Rectal smooth muscle tissue (tissue), 1 donor: ENCODE measurements around the gene PBX2.
A peak's percentile ranks its signal among the peaks of the same experiment; 100 is the strongest.
"Not testable (repeated sequence)": the region's sequence is repeated elsewhere in the genome, so short reads cannot be mapped to it uniquely, and the experiment has no call there.

Source experiments
- H3K27ac ChIP-seq: one replicate; pipeline ENCODE4 v1.7.0; 2013; ENCODE audit warnings: low read depth, low read length, inconsistent platforms
- H3K27me3 ChIP-seq: one replicate; pipeline ENCODE4 v1.7.0; 2013; ENCODE audit warnings: low read length; ENCODE audit not compliant: control insufficient read depth, insufficient read depth
- H3K36me3 ChIP-seq: one replicate; pipeline ENCODE4 v1.7.0; 2013; ENCODE audit warnings: low read length; ENCODE audit not compliant: control insufficient read depth, insufficient read depth
- H3K4me1 ChIP-seq: one replicate; pipeline ENCODE4 v1.7.0; 2013; ENCODE audit warnings: low read length; ENCODE audit not compliant: control insufficient read depth, insufficient read depth
- H3K4me3 ChIP-seq: one replicate; pipeline ENCODE4 v1.7.0; 2013; ENCODE audit warnings: low read length
- H3K9ac ChIP-seq: one replicate; pipeline ENCODE4 v1.7.0; 2013; ENCODE audit warnings: low read length

Gene PBX2

DNA sequence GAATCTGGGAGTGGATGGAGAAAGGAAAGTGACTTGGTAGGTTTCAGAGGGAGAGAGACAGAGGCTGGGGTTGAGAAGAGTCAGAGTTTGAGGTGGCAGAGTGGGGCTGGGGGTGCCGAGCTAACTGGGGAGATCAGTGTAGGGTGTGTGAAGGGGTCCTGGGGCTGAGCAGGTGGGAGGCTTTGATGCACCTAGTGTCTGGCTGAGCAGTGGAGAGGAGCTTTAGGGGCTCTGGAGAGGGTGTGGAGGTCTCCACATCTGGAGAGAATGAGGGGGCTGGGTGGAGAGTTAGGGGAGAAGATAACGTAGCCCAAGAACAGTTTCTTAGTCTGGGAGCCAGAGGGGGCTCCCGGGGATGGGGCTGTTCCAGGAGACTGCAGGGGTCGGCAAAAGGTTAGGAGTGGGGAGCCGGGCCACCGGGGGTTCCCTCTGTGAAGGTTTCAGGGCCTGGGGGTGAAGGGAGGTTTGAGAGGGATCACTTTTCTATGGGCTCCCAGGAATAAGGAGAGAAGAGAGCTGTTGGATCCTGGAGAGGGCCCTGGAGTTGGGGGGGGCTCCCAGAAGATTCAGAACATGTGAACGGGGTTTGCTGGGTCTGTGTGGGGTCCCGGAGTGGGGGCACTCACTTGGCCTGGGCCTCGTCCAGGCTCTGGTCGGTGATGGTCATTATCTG, 797 bp downstream of the PBX2 start:
- peak overlapping the region; percentile 6 for H3K9ac ChIP-seq
- H3K27me3 ChIP-seq: no peaks in the 10 kb centered on the region
- peaks cover 14% of the 10 kb centered on the region for H3K4me1 ChIP-seq
- H3K4me3 ChIP-seq: peak overlapping the region; percentile 71
- H3K36me3 ChIP-seq: peaks cover 3% of the 10 kb centered on the region
- H3K27ac ChIP-seq: peak overlapping the region; percentile 92

DNA sequence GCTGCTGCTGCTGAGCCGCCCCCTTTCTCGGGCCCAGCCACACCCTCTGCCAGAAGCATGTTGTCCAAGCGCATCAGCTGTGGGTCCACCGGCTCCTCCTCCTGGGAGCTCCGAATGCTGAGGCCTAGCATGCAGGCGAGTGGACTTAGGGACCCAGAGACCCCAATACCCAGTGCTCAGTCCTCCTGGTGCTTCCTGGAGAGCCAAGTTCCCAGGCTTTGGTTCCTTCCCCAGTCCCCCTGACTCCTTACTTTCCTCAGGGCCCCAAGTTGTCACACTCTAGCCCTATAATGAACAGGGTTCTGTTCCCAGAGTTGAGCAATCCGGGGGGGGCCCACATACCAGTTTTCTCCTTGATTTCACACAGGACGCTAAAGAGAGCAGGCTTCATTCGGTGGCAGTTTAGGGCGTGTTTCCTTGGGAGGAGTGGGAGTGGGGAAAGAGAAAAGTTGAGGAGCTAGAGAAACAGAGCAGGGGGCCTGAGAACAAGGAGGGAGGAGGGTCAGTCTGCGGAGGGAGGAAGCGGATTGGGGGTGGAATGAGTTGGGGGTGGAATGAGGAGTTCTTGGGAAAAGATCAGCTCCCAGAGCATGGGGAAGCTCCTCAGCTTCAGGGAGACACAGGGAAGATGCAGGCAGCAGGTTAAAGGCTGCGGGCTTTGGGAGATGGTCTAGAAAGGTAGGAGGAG, 1.5 kb downstream of the PBX2 start:
- Histone ChIP-seq H3K9ac (peak overlapping the region; percentile 25), H3K27me3 (no peaks in the 10 kb centered on the region), H3K4me1 (peaks cover 14% of the 10 kb centered on the region), H3K27ac (peak overlapping the region; percentile 92), H3K36me3 (peaks cover 3% of the 10 kb centered on the region), H3K4me3 (peak overlapping the region; percentile 71)

DNA sequence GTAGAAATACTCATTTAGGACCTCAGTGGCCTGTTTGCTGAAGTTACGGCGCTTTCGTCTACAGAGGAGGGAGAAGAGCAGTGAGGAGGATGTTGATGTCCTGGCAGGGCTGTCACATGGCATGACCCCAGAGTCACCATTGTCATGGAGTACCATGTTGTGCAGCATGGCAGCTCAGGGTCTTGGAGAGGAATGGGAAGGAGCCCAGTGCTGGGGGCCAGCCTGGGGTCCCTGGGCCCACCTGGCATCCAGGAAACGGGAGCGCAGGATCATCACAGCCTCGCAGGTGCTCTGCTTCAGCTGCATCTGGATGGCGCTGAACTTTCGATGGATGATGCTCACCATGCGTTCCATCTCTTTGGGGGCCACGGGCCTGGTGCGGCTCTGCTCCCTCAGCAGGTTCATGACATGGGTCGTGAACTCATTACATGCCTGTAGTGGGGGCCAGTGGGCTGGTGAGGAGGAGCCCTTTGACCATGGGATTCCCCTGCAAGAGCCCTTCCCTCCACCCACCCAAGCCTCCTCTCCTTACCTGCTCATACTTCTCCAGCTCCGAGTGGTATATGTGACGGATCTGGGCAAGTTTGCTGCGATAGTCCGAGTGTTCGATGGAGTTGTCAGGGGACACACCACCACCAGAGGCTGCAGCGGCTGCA, 2.1 kb downstream of the PBX2 start:
- H3K4me1 ChIP-seq: peaks cover 14% of the 10 kb centered on the region
- not testable (repeated sequence) for H3K27ac ChIP-seq, H3K9ac ChIP-seq, H3K27me3 ChIP-seq
- peak overlapping the region; percentile 71 for H3K4me3 ChIP-seq
- peaks cover 10% of the 10 kb centered on the region for H3K36me3 ChIP-seq

DNA sequence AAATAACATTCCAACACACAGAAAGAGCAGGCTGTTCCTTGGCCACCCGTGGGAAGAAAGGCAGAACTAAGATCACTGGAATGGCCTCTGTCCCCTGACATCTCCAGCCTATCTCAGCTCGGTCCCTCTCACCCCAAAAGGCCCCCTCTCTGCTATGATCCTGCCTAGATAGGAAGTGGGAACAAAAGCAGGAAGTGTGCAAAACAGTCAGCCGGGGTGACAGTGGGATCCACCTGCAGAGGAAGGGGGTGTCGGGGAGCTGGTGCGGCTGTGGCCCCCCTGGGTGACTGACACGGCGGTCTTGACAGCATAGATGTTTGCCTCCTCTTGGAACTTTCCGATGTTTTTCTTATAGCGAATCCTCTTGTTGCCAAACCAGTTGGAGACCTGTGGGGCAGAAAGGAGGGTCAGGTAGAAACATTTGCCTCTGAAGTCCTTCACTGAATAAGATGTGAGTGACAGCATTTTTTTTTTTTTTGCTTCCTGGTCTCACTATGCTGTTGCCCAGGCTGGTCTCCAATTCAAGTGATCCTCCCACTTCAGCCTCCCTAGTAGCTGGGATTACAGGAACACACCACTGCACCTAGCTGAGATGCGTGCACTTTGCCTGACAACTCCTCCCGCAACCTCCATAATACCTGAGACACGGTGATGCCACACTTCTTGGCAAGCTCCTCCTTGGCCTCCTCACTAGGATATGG, 2.8 kb downstream of the PBX2 start:
- Histone ChIP-seq H3K4me1 (peaks cover 14% of the 10 kb centered on the region), H3K27me3 (no peaks in the 10 kb centered on the region), H3K9ac (no peak overlapping the region), H3K27ac (peak overlapping the region; percentile 76), H3K36me3 (peaks cover 11% of the 10 kb centered on the region), H3K4me3 (peak overlapping the region; percentile 16)

DNA sequence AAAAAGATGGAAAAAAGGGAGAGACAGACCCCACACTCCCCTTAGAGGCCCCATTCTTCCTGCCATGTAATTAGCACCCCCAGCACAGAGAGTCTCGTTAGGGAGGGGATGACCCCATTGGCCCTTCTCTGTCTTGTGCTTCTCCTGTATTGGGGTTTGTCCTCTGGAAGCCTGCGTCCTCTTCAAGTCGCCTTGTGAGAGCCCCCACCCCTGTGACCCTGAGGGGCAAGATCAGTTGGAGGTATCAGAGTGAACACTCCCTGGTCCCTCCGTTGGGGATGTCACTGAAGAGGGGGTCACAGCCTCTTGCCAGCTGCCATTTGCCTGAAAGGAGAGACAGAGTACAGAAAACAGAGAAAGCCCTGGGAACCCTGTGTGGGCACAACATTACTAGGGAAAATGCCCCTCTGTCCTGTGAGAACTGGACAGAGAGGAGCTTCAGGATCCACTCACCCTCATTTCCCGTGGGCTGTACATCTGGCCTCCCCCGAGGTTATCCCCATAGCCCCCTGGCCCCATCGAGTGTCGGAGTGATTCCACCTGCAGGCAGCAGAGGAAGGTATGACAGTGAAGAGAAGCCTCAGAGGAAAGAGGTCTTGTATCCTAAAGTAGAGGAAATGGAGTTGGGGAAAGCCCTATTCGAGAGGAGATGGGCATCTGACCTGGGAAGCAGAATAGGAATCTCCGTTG, 3.7 kb downstream of the PBX2 start:
- H3K9ac ChIP-seq, H3K27me3 ChIP-seq, H3K4me3 ChIP-seq: not testable (repeated sequence)
- Histone ChIP-seq H3K4me1 (peaks cover 14% of the 10 kb centered on the region), H3K27ac (peak overlapping the region; percentile 76), H3K36me3 (peaks cover 12% of the 10 kb centered on the region)

DNA sequence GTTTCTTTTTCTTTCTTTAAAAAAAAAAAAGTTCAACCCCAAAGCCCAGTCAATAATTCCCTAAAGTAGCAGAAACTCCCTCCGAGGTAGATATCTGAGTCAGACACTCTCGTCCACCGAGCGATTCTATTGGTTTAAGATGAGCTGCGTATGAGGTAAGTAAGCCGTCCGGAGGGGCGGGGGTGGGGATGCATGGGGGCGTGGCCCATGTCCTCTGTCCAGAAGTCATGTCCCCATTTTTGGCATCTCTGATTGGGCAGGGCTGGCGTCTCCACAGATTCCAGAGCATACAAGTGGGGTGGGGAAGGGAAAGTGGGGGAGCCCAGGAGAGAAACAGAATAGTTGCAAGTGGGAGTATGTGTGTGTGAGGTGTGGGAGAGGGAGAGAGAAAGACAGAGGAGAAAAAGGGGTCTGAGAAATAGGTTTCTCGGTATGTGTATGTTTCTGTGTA, 4.3 kb downstream of the PBX2 start:
- H3K4me1 ChIP-seq, H3K9ac ChIP-seq, H3K27me3 ChIP-seq, H3K4me3 ChIP-seq: not testable (repeated sequence)
- peaks cover 17% of the 10 kb centered on the region for H3K36me3 ChIP-seq
- peak overlapping the region; percentile 76 for H3K27ac ChIP-seq

DNA sequence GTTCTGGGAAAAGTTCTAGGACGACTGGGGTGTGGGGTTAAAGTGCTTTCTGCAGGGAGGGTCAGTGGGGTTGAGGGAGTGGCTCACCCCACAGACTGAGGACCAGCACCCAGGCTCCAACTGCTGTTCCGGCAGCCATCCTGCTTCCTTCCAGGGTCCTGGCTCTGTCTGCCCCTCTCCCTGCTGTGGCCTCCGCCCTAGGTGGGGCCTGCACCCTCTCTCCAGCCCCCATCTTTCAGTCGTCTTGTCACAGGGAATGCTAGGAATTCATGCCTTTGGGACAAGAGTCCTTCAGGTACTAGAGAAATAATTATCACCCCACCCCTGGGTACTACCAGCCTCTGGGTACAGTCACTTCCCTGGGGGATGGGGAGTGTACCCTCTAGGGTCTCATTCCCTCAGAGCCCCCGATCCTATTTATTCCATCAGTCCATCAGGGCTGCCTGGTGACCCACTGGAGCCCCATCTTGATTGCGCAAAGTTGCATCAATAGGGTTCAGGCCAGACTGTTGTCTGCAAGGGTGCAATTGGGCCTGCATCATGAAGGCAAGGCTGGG, 5.8 kb downstream of the PBX2 start, which contains the start of gene AGER:
Gene AGER, minus strand, starts transcription at position 170 of the 557 bp plus-strand sequence. Its CDS starts 31 bp downstream, at position 139.
- no peak within 1 kb of the TSS for H3K9ac ChIP-seq
- H3K4me1 ChIP-seq: peaks cover 12% of the 10 kb centered on the region
- peaks cover 21% of the 10 kb centered on the region for H3K36me3 ChIP-seq
- peak within 1 kb of the TSS; percentile 37 for H3K27ac ChIP-seq
- no peak within 1 kb of the TSS for H3K4me3 ChIP-seq
- no peaks in the 10 kb centered on the region for H3K27me3 ChIP-seq

DNA sequence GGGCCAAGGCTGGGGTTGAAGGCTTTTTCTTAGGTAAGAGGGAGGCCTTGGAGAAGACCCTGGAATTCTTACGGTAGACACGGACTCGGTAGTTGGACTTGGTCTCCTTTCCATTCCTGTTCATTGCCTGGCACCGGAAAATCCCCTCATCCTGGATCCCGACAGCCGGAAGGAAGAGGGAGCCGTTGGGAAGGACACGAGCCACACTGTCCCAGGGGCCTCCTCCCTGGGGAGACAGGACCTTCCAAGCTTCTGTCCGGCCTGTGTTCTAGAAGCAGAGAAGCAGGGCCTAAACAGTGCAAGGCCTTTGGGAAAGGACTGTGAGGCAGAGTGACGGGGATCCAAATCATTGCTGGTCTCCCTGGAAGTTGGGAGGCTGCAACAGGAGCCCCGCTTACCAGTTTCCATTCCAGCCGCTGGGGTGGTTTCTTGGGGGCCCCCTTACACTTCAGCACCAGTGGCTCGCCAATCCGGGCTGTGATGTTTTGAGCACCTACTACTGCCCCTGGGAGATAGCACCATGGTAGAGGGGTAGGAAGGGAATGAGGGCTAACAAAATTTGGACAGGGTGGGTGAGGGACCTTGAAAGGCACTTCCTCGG, 6.4 kb downstream of the PBX2 start:
- H3K27me3 ChIP-seq: no peaks in the 10 kb centered on the region
- H3K4me1 ChIP-seq: peaks cover 17% of the 10 kb centered on the region
- no peak overlapping the region for H3K4me3 ChIP-seq
- peaks cover 21% of the 10 kb centered on the region for H3K36me3 ChIP-seq
- H3K27ac ChIP-seq: no peak overlapping the region
- no peak overlapping the region for H3K9ac ChIP-seq

DNA sequence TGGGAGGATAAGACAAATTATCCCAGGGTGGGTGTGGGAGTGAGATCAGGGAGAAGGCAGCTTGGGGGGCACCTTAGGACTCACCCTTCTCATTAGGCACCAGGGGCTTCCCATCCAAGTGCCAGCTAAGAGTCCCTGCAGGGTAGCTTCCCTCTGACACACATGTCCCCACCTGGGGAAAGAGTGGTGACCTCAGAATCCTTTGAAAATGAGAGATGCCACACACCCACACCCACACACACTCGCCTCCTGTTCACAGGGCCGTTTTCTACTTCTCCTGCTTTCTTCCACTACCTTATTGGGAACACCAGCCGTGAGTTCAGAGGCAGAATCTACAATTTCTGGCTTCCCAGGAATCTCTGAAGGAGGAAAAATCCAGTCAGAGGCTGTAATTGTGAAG, 7.0 kb downstream of the PBX2 start:
- H3K27me3 ChIP-seq: no peaks in the 10 kb centered on the region
- H3K9ac ChIP-seq: no peak overlapping the region
- H3K4me1 ChIP-seq: peaks cover 14% of the 10 kb centered on the region
- H3K4me3 ChIP-seq: no peak overlapping the region
- no peak overlapping the region for H3K27ac ChIP-seq
- H3K36me3 ChIP-seq: peaks cover 21% of the 10 kb centered on the region

DNA sequence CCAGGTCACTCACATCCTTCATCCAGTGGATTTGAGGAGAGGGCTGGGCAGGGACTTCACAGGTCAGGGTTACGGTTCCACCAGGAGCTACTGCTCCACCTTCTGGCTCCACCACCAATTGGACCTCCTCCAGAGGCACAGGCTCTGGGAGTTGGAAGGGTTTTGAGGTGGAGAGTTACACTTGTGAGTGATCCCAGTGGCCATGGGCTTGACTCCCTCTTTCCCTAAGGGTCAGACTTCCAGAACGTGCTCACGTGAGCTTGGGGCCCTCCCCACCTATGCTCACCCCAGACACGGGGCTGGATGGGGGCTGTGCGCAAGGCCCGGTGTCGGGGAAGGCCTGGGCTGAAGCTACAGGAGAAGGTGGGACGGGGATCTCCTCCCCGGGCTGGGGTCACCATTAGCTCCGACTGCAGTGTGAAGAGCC, 7.4 kb downstream of the PBX2 start:
- Histone ChIP-seq H3K9ac (no peak overlapping the region), H3K4me1 (peaks cover 14% of the 10 kb centered on the region), H3K27me3 (no peaks in the 10 kb centered on the region), H3K27ac (no peak overlapping the region), H3K36me3 (peaks cover 19% of the 10 kb centered on the region), H3K4me3 (no peak overlapping the region)

DNA sequence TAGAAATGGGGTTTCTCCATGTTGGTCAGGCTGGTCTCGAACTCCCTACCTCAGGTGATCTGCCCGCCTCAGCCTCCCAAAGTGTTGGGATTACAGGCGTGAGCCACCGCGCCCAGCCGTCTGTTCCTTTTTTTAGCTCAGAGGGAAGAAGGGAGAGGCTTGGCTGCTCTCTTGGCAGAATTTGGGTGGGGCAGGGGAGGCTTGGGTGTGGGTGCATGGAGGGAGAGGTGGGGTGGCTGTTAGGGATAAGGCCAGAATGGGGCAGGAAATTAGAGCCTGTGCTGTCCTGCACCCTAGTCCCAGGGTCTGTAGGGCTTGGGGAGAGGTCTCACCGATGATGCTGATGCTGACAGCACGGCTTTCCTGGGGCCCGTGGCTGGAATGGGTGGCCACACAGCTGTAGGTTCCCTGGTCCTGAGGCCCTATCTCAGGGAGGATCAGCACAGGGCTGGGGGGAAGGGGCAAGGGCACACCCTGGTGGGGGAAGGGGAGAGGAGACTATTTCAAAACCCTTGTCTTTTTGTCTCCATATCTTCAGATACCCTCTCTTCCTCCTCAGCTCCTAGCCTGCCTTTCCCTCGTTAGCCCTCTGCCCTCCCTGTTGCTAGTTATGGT, 8.0 kb downstream of the PBX2 start:
- Histone ChIP-seq H3K9ac (no peak overlapping the region), H3K4me1 (peaks cover 16% of the 10 kb centered on the region), H3K27ac (no peak overlapping the region), H3K27me3 (no peaks in the 10 kb centered on the region), H3K36me3 (peaks cover 19% of the 10 kb centered on the region), H3K4me3 (no peak overlapping the region)
